Inflammatory macrophage (primary cell): Measurements from ENCODE around the gene DOCK2.
"Not testable (repeated sequence)": the region's sequence is repeated elsewhere in the genome, so short reads cannot be mapped to it uniquely, and the experiment has no call there.

Experiments
- DNase-seq, 2 donors: peaks; one replicate each; pipeline ENCODE4 v3.0.0-alpha.2; 2020 to 2022
- total RNA-seq, 18 experiments: gene quantifications; one replicate each; lab custom pipeline; 2026; ENCODE audit warnings: mixed read lengths in 6 of 18, inconsistent platforms in 2 of 18; lab: John Stamatoyannopoulos, UW

Gene DOCK2
- 158 to 523 (median 302) reads per million in 18 experiments for total RNA-seq

GRCh38 chr5:169637085-169637548 lies at the start of gene DOCK2:
DOCK2 (plus strand) TSS chr5:169637275; CDS start chr5:169637327, 52 bp downstream.
- DNase-seq, result peak; percentile 77 to 79

GRCh38 chr5:169590602-169591001 lies 46.5 kb upstream of the DOCK2 start:
- no peak for DNase-seq

DNA sequence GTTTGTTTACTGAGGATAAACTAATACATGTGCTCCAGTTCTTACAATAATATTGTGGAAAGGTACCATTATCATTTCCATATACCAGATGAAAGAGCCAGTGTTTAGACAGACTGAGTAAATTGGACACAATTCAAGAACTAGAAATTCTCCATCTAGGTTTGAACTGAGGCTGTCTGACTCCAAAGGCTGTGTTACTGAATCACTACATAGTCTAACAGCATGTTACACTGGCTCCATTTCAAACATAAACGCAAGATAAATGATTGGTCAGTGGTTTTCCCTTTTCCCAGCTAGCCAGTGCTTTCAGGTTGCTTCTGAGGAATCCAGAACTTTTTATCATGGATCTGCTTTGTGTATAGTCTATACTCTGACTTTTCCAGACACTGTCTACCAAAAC lies 45.4 kb upstream of the DOCK2 start:
- DNase-seq, result no peak

- DNase-seq, result no peak
These were observed 44.0 kb upstream of the DOCK2 start for GRCh38 chr5:169592937-169593650.

- DNase-seq, result no peak
These were observed 41.8 kb upstream of the DOCK2 start for GRCh38 chr5:169595172-169595820.

DNA sequence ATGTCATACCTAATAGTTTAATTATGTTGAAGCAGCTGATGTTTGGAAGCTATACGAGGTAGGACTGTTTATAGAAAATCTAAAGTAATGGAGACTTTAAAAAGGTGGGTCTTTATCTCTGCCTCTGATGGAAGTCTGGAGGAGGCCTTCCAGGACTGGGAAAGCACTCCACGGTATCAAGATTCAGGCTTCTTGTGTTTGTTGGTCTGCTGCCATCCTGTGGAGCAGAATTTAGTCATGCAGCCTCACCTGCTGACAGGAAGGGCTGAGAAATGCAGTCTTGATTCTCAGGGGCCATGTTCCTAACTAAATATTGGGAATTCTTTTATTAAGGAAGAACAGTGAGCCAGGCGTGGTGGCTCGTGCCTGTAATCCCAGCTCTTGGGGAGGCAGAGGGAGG lies 37.6 kb upstream of the DOCK2 start:
- DNase-seq, result no peak

DNA sequence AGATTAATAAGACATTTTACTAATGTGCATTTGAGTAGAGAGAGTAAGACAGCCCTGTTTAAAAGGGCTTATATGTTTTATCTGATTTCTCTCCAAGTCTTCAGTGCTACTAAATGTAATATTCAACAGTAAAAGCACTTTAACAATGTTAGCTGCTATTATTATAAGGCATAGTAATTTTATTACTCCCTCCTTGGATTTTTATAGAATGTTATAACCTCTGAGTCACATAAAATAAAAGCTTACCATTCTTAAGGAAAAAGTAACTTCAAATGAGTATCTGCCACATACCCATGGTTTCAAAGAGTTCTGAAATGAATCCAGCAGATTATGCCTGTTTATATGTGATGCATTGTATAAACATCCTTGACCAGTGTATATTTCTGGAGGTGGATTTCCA lies 34.5 kb upstream of the DOCK2 start:
- no peak for DNase-seq

DNA sequence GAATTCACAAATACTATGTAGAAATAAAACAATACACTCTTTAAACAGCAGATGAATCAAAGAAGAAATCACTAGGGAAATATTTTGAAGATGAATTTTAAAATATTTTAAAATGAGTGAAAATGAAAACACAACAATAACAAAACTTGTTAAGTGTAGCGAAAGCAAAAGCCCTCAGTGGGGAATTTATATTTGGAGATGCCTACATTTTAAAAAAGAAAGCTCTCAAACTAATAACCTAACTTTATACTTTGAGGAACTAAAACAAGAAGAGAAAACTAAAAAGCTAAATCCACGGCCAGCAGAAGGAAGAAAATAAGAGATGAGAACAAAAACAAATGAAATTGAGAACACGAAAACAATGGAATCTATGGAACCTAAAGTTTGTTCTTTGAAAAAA lies 30.8 kb upstream of the DOCK2 start:
- no peak for DNase-seq

DNA sequence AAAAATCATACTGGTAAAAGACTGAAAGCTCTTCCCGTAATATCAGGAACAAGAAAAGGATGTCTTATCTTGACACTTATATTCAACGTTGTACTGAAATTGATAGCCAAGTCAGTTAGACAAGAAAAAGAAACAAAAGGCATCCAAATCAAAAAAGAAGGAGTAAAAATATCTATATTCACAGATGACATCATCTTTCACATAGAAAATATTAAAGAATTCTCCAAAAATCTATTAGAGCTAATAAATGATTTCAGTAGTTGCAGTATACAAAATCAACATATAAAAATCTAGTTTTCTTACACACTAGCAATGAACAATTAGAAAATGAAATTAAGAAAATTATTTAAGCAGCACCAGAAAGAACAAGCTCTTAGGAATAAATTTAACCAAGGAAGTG lies 29.2 kb upstream of the DOCK2 start:
- no peak for DNase-seq

GRCh38 chr5:169609716-169610115 lies 27.4 kb upstream of the DOCK2 start:
- DNase-seq, result no peak

- no peak for DNase-seq
These were observed 26.5 kb upstream of the DOCK2 start for GRCh38 chr5:169610606-169611005.

- no peak for DNase-seq
These were observed 21.5 kb upstream of the DOCK2 start for GRCh38 chr5:169615561-169615960.

GRCh38 chr5:169624307-169624706 lies 12.8 kb upstream of the DOCK2 start:
- not testable (repeated sequence) for DNase-seq

GRCh38 chr5:169626779-169627178 lies 10.3 kb upstream of the DOCK2 start:
- no peak for DNase-seq

GRCh38 chr5:169627551-169627950 lies 9.5 kb upstream of the DOCK2 start:
- DNase-seq, result no peak

GRCh38 chr5:169628892-169629291 lies 8.2 kb upstream of the DOCK2 start:
- no peak for DNase-seq

- no peak for DNase-seq
These were observed 7.1 kb upstream of the DOCK2 start for GRCh38 chr5:169629847-169630548.

GRCh38 chr5:169631360-169631759 lies 5.7 kb upstream of the DOCK2 start:
- no peak for DNase-seq

DNA sequence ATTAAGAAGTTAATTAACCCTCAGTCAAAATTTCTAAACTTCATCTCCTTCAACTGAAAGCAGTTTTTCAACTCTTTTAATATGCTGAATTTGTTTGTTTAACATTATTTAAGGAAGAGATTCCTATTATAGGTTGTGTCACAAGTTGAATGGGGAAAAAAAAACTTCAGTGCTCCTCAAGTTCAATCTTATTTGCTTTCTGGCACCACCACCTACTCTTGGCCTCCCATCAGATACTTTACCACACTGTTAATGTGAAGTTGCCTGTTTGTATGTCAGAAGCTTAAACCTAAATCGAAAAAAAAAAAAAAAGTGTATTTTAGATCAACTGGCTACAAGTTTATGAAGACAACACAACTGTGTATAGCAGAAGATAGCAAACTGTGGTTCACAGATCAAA lies 4.1 kb upstream of the DOCK2 start:
- DNase-seq, result no peak

DNA sequence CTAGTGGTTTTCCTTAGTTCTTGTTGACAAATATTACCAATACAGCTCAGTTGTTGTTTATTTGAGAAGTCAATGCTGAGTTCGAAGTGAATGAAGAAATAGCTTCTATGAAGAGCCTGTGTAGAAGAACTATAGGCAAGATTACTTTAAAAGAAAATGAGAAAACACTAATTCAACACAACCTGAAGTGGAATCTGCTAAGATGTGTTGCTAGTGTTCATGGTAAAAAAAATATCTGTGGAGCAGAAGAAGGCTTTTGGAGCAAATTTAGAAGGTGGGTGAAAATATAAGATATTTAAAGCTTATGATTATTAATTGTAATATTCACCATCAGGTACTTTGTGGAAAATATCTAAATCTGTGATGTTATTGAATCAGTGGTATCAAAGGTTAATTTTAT lies 2.5 kb upstream of the DOCK2 start:
- no peak for DNase-seq

DNA sequence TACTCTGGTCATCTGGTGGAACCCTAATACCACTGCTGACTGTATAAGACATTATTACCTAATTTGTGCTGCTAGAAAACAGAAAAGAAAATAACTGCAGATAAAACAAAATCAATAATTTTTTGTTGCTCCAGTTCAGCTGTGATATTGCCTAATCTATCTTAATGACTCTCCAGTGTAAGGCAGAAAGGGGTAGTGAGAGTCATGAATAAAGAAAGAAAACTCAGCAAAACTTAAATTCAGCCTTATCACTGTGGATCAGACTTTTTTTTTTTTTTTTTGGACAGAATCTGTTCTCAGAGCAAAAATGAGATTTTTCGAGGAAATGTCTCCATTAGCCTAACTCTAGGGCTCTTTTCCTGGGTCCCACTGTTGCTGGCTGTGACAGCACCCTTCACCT lies 1.1 kb upstream of the DOCK2 start:
- DNase-seq, result peak in 1 of 2 donors; percentile 67

GRCh38 chr5:169636477-169637084 lies 494 bp upstream of the DOCK2 start:
- DNase-seq, result no peak

GRCh38 chr5:169637549-169638121 lies 560 bp downstream of the DOCK2 start:
- DNase-seq, result peak; percentile 49 to 72
